ENCODE results near the gene BAIAP2.

GRCh38 chr17:81134064-81134781 is 99.3 kb downstream of the BAIAP2 start:
- TF ChIP-seq DPF2 (IDR thresholded peaks at IDR 0.05) (no peak), MYB (IDR thresholded peaks at IDR 0.05; ENCODE audit: borderline replicate concordance, low read depth, low read length) (no peak)
